Activated naive CD8-positive, alpha-beta T cell (primary cell): Measurements from ENCODE around the gene SYT12.
"Not testable (repeated sequence)": the region's sequence is repeated elsewhere in the genome, so short reads cannot be mapped to it uniquely, and the experiment has no call there.

Experiments
- H3K27ac Mint-ChIP-seq: one replicate; pipeline ENCODE4 v1.8.0; 2021; ENCODE audit warnings: mixed read lengths
- H3K27me3 Mint-ChIP-seq: one replicate; pipeline ENCODE4 v1.8.0; 2021; ENCODE audit warnings: mixed read lengths
- H3K36me3 Mint-ChIP-seq: one replicate; pipeline ENCODE4 v1.8.0; 2021; ENCODE audit warnings: mixed read lengths
- H3K4me1 Mint-ChIP-seq: one replicate; pipeline ENCODE4 v1.8.0; 2021; ENCODE audit warnings: low read depth, mixed read lengths
- H3K4me3 Mint-ChIP-seq: one replicate; pipeline ENCODE4 v1.8.0; 2021; ENCODE audit warnings: mild to moderate bottlenecking, mixed read lengths
- H3K9me3 Mint-ChIP-seq: one replicate; pipeline ENCODE4 v1.8.0; 2021; ENCODE audit warnings: low read depth, mixed read lengths

SYT12 gene

DNA sequence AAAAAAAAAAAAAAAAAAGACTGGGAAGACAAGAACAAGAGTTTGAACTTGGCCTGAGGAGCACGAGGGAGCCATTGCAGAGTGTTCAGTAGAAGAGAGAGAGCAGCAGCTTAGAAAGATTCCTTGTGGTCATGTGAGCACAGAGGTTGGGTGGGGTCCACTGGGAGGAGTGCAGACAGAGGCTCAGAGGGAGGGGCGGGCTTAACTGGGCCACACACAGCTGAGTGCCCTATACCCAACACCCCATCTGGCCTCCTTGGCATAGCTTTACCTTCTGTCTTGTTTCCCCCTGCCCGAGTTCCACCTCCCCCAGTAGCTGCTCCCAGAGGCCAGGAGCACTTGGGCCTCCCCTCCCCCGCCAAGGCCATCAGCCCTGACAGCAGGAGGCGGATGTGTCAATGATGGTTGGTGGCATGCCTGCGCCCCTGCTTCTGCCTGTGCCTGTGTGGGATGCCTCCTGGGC, 35.7 kb upstream of the SYT12 start:
- Mint-ChIP-seq H3K27me3 (peaks cover 4% of the 10 kb centered on the region), H3K27ac (no peak overlapping the region), H3K4me1 (peaks cover 8% of the 10 kb centered on the region), H3K9me3 (no peaks in the 10 kb centered on the region), H3K36me3 (peaks cover 2% of the 10 kb centered on the region), H3K4me3 (no peak overlapping the region)

GRCh38 chr11:66987924-66988637, 34.9 kb upstream of the SYT12 start:
- Mint-ChIP-seq H3K27me3 (peaks cover 2% of the 10 kb centered on the region), H3K4me1 (peaks cover 2% of the 10 kb centered on the region), H3K27ac (no peak overlapping the region), H3K4me3 (no peak overlapping the region), H3K9me3 (no peaks in the 10 kb centered on the region), H3K36me3 (peaks cover 2% of the 10 kb centered on the region)

- not testable (repeated sequence) for H3K4me3 Mint-ChIP-seq, H3K9me3 Mint-ChIP-seq, H3K27me3 Mint-ChIP-seq, H3K4me1 Mint-ChIP-seq, H3K27ac Mint-ChIP-seq, H3K36me3 Mint-ChIP-seq
Observed at GRCh38 chr11:66988741-66989140, 34.2 kb upstream of the SYT12 start.

- not testable (repeated sequence) for H3K4me1 Mint-ChIP-seq
Observed at GRCh38 chr11:66989360-66989759, 33.6 kb upstream of the SYT12 start.

DNA sequence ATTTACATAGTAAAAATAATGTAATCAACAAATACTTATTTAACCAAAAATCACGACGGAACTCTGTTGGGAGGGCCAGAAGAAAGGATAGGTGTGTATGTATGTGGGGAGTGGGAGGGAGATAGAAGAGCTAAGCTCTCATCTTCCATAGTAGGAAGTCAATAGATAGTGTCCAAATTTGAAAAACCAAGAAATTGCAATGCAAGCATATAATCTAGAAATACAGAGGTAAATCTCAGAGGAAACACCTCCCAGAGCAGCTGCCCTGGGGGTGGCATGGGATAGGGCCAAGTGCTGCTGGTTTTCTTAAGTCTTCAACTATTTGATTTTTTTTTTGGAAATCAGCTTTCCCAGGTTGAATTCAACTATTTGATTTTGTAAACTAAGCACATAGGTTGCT, 30.9 kb upstream of the SYT12 start:
- Mint-ChIP-seq H3K9me3 (no peaks in the 10 kb centered on the region), H3K4me3 (no peak overlapping the region), H3K27ac (no peak overlapping the region), H3K4me1 (peaks cover 2% of the 10 kb centered on the region), H3K36me3 (no peaks in the 10 kb centered on the region), H3K27me3 (peaks cover 5% of the 10 kb centered on the region)

More at GRCh38 chr11:66989360-66989759, 33.6 kb upstream of the SYT12 start:
- not testable (repeated sequence) for H3K4me3 Mint-ChIP-seq, H3K27ac Mint-ChIP-seq, H3K36me3 Mint-ChIP-seq, H3K27me3 Mint-ChIP-seq, H3K9me3 Mint-ChIP-seq

- H3K27ac Mint-ChIP-seq = no peak overlapping the region
- no peaks in the 10 kb centered on the region for H3K4me1 Mint-ChIP-seq
- H3K4me3 Mint-ChIP-seq = no peak overlapping the region
- H3K27me3 Mint-ChIP-seq = peaks cover 3% of the 10 kb centered on the region
- no peaks in the 10 kb centered on the region for H3K9me3 Mint-ChIP-seq
- H3K36me3 Mint-ChIP-seq = no peaks in the 10 kb centered on the region
Observed at GRCh38 chr11:66996609-66997273, 26.2 kb upstream of the SYT12 start.

DNA sequence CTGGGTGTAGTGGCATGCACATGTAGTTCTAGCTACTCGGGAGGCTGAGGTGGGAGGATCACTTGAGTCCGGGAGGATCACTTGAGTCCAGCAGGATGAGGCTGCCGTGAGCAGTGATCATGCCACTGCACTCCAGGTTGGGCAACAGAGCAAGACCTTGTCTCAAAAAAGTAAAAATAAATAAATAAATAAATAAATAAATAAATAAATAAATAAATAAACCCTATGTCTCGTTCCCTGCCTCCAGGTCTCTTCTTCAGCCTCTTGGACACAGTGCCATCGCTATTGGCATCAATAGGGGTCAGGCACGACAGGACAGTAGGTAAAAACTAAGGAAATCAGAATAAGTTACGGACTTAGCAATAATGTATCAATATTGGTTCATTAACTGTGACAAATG, 23.4 kb upstream of the SYT12 start:
- Mint-ChIP-seq H3K4me3 (no peak overlapping the region), H3K27ac (no peak overlapping the region), H3K36me3 (no peaks in the 10 kb centered on the region), H3K27me3 (no peaks in the 10 kb centered on the region), H3K4me1 (no peaks in the 10 kb centered on the region), H3K9me3 (no peaks in the 10 kb centered on the region)

GRCh38 chr11:67001332-67001731, 21.6 kb upstream of the SYT12 start:
- Mint-ChIP-seq H3K4me3 (no peak overlapping the region), H3K27me3 (no peaks in the 10 kb centered on the region), H3K36me3 (no peaks in the 10 kb centered on the region), H3K27ac (no peak overlapping the region), H3K4me1 (peaks cover 1% of the 10 kb centered on the region), H3K9me3 (no peaks in the 10 kb centered on the region)

- no peak overlapping the region for H3K4me3 Mint-ChIP-seq
- H3K36me3 Mint-ChIP-seq = no peaks in the 10 kb centered on the region
- no peaks in the 10 kb centered on the region for H3K27me3 Mint-ChIP-seq
- H3K27ac Mint-ChIP-seq = no peak overlapping the region
- peaks cover 2% of the 10 kb centered on the region for H3K4me1 Mint-ChIP-seq
- no peaks in the 10 kb centered on the region for H3K9me3 Mint-ChIP-seq
Observed at GRCh38 chr11:67002297-67002913, 20.5 kb upstream of the SYT12 start.

- Mint-ChIP-seq H3K4me3 (no peak overlapping the region), H3K4me1 (peaks cover 2% of the 10 kb centered on the region), H3K27ac (no peak overlapping the region), H3K9me3 (no peaks in the 10 kb centered on the region), H3K36me3 (no peaks in the 10 kb centered on the region), H3K27me3 (no peaks in the 10 kb centered on the region)
Observed at GRCh38 chr11:67002921-67003411, 20.0 kb upstream of the SYT12 start.

DNA sequence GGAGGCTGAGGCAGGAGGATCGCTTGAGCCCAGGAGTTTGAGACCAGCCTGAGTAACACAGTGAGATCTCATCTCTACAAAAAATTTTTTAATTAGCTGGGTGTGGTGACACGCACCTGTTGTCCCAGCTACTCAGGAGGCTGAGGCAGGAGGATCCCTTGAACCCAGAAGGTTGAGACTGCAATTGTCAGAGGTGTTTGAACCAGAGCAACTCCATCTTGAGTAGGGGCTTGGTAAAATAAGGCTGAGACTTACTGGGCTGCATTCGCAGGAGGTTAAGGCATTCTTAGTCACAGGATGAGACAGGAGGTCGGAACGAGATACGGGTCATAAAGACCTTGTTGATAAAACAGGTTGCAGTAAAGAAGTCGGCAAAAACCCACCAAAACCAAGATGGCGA, 17.7 kb upstream of the SYT12 start:
- not testable (repeated sequence) for H3K36me3 Mint-ChIP-seq, H3K4me1 Mint-ChIP-seq, H3K27me3 Mint-ChIP-seq, H3K27ac Mint-ChIP-seq, H3K9me3 Mint-ChIP-seq, H3K4me3 Mint-ChIP-seq

GRCh38 chr11:67006029-67006884, 16.7 kb upstream of the SYT12 start:
- Mint-ChIP-seq H3K27ac (no peak overlapping the region), H3K36me3 (no peaks in the 10 kb centered on the region)

GRCh38 chr11:67007126-67007525, 15.8 kb upstream of the SYT12 start:
- Mint-ChIP-seq H3K4me3 (no peak overlapping the region), H3K36me3 (no peaks in the 10 kb centered on the region), H3K27ac (no peak overlapping the region), H3K27me3 (peaks cover 2% of the 10 kb centered on the region), H3K4me1 (peaks cover 2% of the 10 kb centered on the region), H3K9me3 (no peaks in the 10 kb centered on the region)

More at GRCh38 chr11:67006029-67006884, 16.7 kb upstream of the SYT12 start:
- Mint-ChIP-seq H3K4me3 (no peak overlapping the region), H3K4me1 (peaks cover 2% of the 10 kb centered on the region), H3K27me3 (peaks cover 2% of the 10 kb centered on the region), H3K9me3 (no peaks in the 10 kb centered on the region)

- H3K4me3 Mint-ChIP-seq = no peak overlapping the region
- peaks cover 3% of the 10 kb centered on the region for H3K27me3 Mint-ChIP-seq
- H3K4me1 Mint-ChIP-seq = peaks cover 2% of the 10 kb centered on the region
- no peaks in the 10 kb centered on the region for H3K36me3 Mint-ChIP-seq
- no peak overlapping the region for H3K27ac Mint-ChIP-seq
- H3K9me3 Mint-ChIP-seq = no peaks in the 10 kb centered on the region
Observed at GRCh38 chr11:67010296-67010905, 12.5 kb upstream of the SYT12 start.
